Raji (cell line): ENCODE data around the gene ADPRS.

ENCODE experiments used
- POLR2A ChIP-seq: IDR thresholded peaks from 2 replicates; pipeline ENCODE4 v1.6.1; 2011; ENCODE audit warnings: low read depth, low read length, control low read depth; ENCODE audit not compliant: insufficient read depth

Gene ADPRS

GRCh38 chr1:36115931-36116330 is 27.2 kb downstream of the ADPRS start:
- TF ChIP-seq POLR2A: no peak

- TF ChIP-seq POLR2A: no peak
Measured at GRCh38 chr1:36116901-36117300, 28.2 kb downstream of the ADPRS start.

- TF ChIP-seq POLR2A: no peak
Measured at GRCh38 chr1:36118447-36119204, 29.9 kb downstream of the ADPRS start.

- no peak for TF ChIP-seq POLR2A
Measured at GRCh38 chr1:36119456-36119855, 30.8 kb downstream of the ADPRS start.

GRCh38 chr1:36122062-36123030 is 33.7 kb downstream of the ADPRS start:
- no peak for TF ChIP-seq POLR2A

GRCh38 chr1:36123356-36123755 is 34.7 kb downstream of the ADPRS start:
- TF ChIP-seq POLR2A: no peak

GRCh38 chr1:36124404-36125128 is 35.9 kb downstream of the ADPRS start:
- no peak for TF ChIP-seq POLR2A

GRCh38 chr1:36125129-36125991 is 36.7 kb downstream of the ADPRS start, which contains the start of gene COL8A2:
TSS of gene COL8A2 (minus strand) at chr1:36125222. CDS start at chr1:36100242, 24,980 bp downstream.
- TF ChIP-seq POLR2A: no peak

GRCh38 chr1:36126005-36126716 is 37.5 kb downstream of the ADPRS start:
- TF ChIP-seq POLR2A: no peak

GRCh38 chr1:36126797-36127500 is 38.3 kb downstream of the ADPRS start:
- TF ChIP-seq POLR2A: no peak

GRCh38 chr1:36128126-36128904 is 39.6 kb downstream of the ADPRS start:
- TF ChIP-seq POLR2A: no peak

GRCh38 chr1:36128905-36129206 is 40.2 kb downstream of the ADPRS start:
- TF ChIP-seq POLR2A: no peak
